Kasumi-1 (cell line): ENCODE results near the gene SHISA7.

Source experiments
- DNase-seq, 2 experiments: peaks; one replicate each; lab custom pipeline; 2025; lab: John Stamatoyannopoulos, UW

Gene SHISA7

DNA sequence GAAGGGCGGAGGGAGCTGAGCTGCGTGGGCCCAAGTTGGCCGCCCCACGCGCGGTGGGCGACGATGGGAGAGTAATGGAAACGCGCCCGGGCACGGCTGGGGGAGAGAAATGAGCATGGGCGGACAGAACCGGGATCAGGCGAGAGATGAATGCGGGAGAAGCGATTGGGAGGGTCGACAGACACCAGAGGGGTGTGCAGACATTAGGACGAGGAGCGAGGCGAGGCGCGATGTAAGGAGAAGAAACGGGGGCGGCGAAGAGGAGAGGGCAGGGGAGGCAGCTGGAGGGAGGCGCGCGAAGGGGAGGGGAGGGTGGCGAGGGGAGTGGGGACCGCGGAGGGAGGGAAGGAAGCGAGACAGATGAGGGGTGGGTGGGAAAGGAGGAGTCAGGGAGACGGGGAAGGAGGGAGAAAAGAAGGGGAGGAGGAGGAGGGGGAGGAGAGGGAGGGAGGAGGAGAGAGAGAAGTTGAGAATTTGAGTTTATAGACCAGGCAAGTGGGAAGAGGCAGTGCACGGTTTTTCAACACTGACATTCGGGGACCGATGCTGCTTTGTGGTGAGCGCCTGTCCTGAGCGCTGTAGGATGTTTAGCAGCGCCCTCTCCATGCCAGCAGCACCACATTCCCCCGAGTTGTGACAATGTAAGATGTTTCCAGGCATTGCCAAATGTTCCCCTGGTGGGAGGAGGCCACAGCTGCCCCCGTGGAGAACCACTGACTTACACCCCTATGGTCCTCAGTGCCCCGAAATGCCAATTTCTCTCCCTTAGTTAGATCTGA lies at the start of gene SHISA7:
Gene SHISA7, minus strand, starts transcription at position 256 of the 779 bp plus-strand sequence. CDS start 437 bp downstream, outside the sequence.
- DNase-seq = peak; percentile 12 to 41

- DNase-seq = no peak
Observed at GRCh38 chr19:55492362-55492944, 49.4 kb upstream of the SHISA7 start.

GRCh38 chr19:55491546-55492360 lies 48.7 kb upstream of the SHISA7 start:
- DNase-seq = no peak

DNA sequence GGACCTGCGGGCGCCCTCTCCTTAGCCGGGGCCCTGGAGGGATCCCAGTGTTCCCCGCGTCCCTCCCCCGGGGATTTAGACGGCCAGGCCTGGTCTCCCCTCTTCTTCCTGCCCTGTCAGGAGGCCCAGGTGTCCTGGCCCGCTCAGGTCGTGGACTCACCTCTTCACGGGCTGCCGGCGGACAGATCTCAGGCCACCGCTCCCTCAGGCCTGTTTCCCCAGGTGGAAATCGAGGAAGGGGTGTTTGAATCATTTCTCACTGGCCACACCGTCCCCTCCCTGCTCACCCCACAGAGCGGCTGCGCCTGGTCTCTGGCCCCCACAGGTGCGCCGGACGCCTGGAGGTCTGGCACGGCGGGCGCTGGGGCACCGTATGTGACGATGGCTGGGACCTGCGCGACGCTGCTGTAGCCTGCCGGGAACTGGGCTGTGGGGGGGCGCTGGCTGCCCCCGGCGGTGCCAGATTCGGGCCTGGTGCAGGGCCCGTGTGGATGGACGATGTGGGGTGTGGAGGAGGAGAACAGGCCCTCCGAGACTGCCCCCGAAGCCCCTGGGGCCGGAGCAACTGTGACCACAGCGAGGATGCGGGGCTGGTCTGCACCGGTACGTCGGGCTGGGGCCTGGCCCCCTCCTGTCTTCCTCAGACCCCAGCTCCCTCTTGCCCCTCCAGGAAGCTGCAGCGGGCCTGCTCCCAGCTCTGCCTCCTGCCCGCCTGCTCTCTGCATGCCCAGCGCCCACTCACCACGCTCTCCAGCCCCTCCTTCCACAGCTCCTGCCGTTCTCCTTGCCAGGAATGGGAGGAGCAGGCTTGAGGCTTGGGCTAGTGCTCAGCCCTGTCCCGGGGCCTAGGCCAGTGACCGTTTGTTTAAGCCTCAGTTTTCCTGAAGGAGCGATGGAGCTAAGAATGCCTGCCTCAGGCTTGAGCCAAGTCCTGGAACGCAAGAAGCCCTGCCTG lies 47.7 kb upstream of the SHISA7 start:
- DNase-seq = no peak

DNA sequence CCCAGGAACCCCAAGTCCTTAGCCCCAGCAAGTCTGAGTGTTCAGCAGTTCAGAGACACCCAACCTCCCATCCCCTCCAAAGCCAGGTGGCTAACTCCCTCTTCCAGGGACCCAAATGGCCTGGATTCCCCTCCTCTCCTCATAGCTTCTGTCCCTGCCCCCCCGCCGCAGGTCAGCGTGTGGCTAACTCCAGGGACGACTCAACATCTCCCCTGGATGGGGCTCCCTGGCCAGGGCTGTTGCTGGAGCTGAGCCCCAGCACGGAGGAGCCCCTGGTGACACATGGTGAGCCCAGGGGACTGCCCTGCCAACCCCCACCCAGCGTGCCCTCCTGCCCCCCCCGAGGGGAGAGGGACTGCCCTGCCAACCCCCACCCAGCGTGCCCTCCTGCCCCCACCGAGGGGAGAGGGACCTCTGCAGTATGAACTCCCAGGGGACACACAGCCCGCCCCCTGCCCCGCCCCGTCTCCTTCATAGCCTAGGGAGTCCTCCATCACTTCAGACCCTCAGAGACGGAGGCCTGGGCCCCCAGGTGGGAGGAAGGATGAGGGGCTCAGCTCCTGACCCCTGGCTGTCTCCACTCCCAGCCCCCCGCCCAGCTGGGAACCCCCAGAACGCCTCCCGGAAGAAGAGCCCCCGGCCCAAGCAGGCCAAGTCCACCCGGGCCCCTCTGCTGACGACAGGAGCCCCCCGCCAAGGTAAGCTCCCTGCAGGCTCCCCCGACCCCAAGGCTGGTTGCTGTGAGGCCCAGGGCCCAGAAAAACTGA lies 46.8 kb upstream of the SHISA7 start:
- no peak for DNase-seq

GRCh38 chr19:55488986-55489710 lies 46.0 kb upstream of the SHISA7 start:
- no peak for DNase-seq

GRCh38 chr19:55487924-55488687 lies 45.0 kb upstream of the SHISA7 start, which contains the start of gene SSC5D:
SSC5D (plus strand) TSS chr19:55488436; CDS start chr19:55488590, 154 bp downstream.
- DNase-seq = peak; percentile 36 to 45

DNA sequence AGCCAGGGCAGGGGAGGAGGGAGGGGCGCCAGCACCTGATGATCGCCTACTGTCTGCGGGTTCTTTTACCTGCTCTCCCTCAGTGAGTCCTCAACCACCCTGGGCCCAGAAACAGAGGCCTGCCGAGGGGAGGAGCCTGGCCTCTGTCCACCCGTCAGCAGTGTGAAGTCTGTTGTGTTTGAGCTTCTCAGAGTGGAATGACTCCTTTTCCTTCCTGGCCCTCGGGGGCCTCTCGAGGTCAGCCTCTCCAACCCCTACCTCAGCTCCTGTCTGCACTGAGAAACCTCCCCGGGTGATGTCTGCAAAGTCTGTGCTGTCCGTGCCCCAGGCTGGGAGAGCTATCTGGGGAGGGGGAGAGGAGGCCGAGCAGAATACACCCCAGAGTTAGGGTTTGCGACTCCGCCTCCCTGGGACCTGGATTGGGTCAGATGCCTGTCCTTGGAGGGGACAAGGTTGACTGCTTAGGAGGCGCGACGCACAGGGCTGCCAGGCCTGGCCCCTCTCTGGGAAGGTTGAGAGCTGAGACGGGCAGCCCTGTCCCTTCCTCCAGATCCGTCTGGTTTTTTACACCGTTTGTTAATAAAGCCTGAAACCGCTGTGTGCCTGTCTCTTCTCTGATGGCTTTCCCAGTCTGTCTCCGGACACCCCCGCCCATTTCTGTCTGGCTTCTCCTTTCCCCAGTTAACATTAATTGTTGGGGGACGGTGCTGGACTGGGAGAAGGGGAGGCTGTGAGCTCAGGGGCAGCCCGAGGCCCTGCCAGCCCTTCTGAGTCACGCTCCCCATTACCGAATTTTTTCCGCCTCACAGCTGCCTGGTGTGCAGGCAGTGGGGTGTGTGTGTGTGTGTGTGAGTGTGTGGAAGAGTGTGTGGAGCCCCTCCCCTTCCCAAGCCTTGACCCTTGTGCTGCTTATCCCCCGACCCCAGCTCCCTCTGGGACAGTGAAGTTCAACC lies 44.1 kb upstream of the SHISA7 start:
- peak; percentile 30 to 32 for DNase-seq

DNA sequence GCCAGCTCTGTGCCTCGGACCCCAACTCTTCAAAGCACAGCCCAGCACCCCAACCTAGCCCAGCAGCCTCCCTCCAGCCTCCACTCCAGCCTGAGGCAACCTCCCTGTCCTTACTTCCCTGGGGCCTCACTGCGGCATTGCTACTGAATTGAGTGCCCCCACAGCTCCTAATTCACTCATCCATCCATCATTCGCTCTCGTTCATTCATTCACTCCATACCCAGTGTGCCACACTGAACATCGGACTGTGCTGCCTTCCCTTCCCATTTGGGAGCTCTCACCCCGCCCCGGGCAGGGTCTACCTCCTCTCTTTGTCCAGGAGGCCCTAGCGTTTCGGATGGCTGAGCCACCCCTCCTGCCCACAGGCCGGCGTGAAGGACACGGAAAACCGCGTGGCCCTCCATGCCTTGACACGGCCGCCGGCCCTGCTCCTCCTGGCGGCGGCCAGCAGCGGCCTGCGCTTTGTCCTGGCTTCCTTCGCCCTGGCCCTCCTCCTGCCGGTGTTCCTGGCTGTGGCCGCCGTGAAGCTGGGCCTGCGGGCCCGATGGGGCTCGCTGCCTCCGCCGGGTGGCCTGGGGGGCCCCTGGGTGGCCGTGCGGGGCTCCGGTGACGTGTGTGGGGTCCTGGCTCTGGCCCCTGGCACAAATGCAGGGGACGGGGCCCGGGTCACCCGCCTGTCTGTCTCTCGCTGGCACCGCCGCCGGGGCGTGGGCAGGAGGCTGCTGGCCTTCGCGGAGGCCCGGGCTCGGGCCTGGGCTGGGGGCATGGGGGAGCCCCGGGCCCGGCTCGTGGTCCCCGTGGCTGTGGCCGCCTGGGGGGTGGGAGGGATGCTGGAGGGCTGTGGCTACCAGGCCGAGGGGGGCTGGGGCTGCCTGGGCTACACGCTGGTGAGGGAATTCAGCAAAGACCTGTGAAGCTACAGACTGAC lies 43.2 kb upstream of the SHISA7 start:
- DNase-seq = no peak

- peak; percentile 4 to 30 for DNase-seq
Observed at GRCh38 chr19:55485439-55486011, 42.4 kb upstream of the SHISA7 start.

DNA sequence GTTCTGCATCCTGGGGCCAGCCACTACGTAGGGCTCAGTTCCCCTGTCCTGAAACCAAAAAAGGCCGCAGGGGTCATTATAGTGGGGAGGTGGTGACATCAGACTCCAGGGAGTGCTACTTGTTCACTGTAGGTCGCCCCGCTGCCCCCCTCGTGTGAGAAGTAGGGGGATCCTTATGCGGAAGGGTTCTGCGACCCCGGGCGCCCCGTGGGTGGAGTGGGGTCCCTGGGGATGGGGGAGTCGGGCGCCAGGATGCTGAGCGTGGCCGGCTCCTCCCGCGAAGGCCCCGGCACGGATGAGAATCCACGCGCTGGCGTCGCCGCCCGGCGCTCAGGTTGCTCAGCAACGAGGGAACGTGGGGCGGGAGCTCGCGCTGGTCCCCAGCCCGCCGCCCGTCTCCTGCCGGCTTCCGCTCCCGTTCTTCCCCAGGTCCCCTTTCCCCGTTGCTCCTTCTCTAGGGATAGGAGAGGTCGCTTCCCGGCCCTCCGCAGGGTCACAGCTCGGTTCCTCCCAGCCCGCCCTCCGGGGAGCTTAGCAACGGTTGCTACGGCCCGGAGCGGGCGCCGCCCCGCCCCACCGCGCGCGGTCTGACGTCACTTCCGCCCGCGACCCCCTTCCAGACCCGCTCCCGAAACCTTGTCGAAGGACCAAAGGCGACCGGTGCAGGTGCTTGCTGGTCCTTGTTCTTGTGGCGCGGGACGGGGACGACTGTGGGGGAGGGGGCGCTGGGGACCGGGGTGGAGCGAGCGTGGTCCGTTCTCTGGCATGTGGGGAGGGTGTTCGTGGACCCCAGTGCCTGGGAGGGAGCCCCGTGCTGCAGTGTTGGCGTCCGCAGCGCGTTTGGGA lies 41.7 kb upstream of the SHISA7 start, which contains the start of gene NAT14:
Gene NAT14, plus strand, starts transcription at position 596 of the 846 bp plus-strand sequence. CDS start 521 bp downstream, outside the sequence.
- DNase-seq = peak; percentile 17 to 36

DNA sequence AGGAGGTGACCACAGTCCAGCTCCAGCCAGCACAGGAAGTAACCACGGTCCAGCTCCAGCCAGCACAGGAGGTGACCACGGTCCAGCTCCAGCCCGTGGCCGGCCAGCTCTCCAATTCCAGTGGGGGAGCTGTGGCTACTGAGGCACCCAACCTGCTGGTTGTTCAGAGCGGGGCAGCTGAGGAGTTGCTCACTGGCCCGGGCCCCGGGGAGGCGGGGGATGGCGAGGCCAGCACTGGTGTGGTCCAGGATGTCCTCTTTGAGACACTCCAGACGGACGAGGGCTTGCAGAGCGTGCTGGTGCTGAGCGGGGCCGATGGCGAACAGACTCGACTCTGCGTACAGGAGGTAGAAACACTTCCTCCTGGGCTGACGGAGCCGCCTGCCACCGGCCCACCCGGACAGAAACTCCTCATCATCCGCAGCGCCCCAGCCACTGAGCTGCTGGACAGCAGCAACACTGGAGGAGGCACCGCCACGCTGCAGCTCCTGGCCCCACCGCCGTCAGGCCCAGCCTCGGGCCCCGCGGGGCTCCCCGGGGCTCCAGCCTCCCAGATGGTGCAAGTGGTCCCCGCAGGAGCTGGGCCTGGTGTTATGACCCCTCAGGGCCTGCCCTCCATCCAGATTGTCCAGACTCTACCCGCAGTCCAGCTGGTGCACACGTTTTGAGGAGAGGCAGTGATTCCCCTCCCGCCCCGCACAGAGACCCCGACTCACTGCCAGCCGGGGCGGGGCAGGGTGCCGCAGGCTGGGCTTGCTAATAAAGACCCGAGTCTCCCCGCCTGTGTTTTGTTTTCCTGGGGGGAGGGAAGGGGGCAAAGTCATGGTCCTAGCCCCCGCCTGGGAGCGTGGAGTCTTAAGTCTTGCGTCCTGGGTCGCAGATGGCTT lies 40.8 kb upstream of the SHISA7 start:
- DNase-seq = no peak

- DNase-seq = no peak
Observed at GRCh38 chr19:55482967-55483705, 40.0 kb upstream of the SHISA7 start.
